Pancreas (tissue), 10 donors: ENCODE data around the gene OSBPL3. TPM values are rescaled to one million over a fixed set of nuclear protein-coding genes. Genes with fewer than 3 reads are reported as not detected.

Experiments used
- ATAC-seq, 4 donors: fragments of 200-7000 bp; cut with Tn5 transposase; one replicate each; pipeline versions ENCODE4 v1.8.0 to v1.9.1; 2020; ENCODE audit warnings: mild to moderate bottlenecking in 4 of 4, moderate library complexity in 4 of 4
- DNase-seq, 6 donors: peaks; one replicate each; pipeline ENCODE4 v3.0.0-alpha.2; 2020
- FAIRE-seq: peaks from 2 replicates; lab custom pipeline; 2012; peaks lifted over from hg19 to GRCh38; lab: Jason Lieb, UNC
- H3K27ac ChIP-seq, 4 donors: fragments of 200-600 bp; sonication (generic); 1 replicate in 3 of 4; 2 replicates in 1 of 4; pipeline versions ENCODE4 v1.5.0 to v1.8.0; 2020
- H3K27me3 ChIP-seq, 4 donors: fragments of 200-600 bp; one replicate each; pipeline ENCODE4 v1.8.0; 2021
- H3K36me3 ChIP-seq, 3 donors: fragments of 200-600 bp; sonication (generic) in 1 of 3; one replicate each; pipeline versions ENCODE4 v1.5.0 to v1.8.0; 2020 to 2021
- H3K4me1 ChIP-seq, 3 donors: fragments of 200-600 bp; one replicate each; pipeline ENCODE4 v1.8.0; 2021
- H3K4me3 ChIP-seq, 4 donors: fragments of 200-600 bp; sonication (generic) in 2 of 4; one replicate each; pipeline versions ENCODE4 v1.5.0 to v1.8.0; 2020 to 2021
- H3K9me3 ChIP-seq, 4 donors: fragments of 200-600 bp; one replicate each; pipeline ENCODE4 v1.8.0; 2021
- WGBS, 2 donors: extraction: QIAGEN DNeasy Blood & Tissue Kit; methylation state at CpG; one replicate each; pipeline ENCODE4 v1.1.7; 2013; 5-methylcytosine and 5-hydroxymethylcytosine counted together
- intact Hi-C, 3 donors: fragments of 100-400 bp; cut with DNase I; formaldehyde crosslinking; loops; one replicate each; pipeline versions ENCODE4 v1.11.1 to v1.14.2; 2022
- polyA plus RNA-seq, 2 donors: library from polyadenylated mRNA; stranded (reverse); fragments of 200-250 nt; gene quantifications; one replicate each; pipeline ENCODE4 v1.2.3, GENCODE V29; 2013
- total RNA-seq, 6 donors: library from RNA; stranded (reverse); fragmentation: NEBNext Ultra II Directional in 4 of 6; extraction: Animal tissue kit (Norgen Biotek cat#: 25700) in 4 of 6; gene quantifications; one replicate each; pipeline versions ENCODE4 v1.2.1 to v1.2.4, GENCODE V29; 2021 to 2023
- TF ChIP-seq, protein P1 (sequence below), 4 donors: fragments of 200-600 bp; sonication (generic) in 3 of 4; IDR thresholded peaks; one replicate each; pipeline versions ENCODE4 v1.5.0 to v1.8.0; 2021; ENCODE audit warnings: antibody characterized with exemption in 4 of 4
- donor health status: healthy with polysubstance abuse.
- donor health status: DM: no; HTN: no; CAD: no; lungs with moderate emphysema.
- donor health status: DM: no; HTN: no; CAD: no.
- donor health status: control.
- donor health status: control.
- donor health status: Bipolar disorder and iron deficiency.
- donor health status: DM: yes; HTN: yes; CAD: no.
- donor health status: DM: no; HTN: no; CAD: no.
- donor health status: DM: no; HTN: no; CAD: no.
- donor health status: DM: yes; HTN: yes; CAD: no.

OSBPL3 gene
- total and polyA plus RNA-seq, 8 donors, result 1.5 to 9.5 (median 3.9) TPM

GRCh38 chr7:24786306-24786705, 193.7 kb downstream of the OSBPL3 start:
- Histone ChIP-seq H3K27me3 (no peaks in the 10 kb centered on the region), H3K4me1 (no peaks in the 10 kb centered on the region), H3K9me3 (no peaks in the 10 kb centered on the region), H3K27ac (no peak overlapping the region), H3K4me3 (no peak overlapping the region), H3K36me3 (no peaks in the 10 kb centered on the region)
- DNase-seq (no peak), FAIRE-seq (no peak), ATAC-seq (peak in 1 of 4 donors; percentile 27)
- intact Hi-C loops, result no loop called here
- TF ChIP-seq, protein P1, sequence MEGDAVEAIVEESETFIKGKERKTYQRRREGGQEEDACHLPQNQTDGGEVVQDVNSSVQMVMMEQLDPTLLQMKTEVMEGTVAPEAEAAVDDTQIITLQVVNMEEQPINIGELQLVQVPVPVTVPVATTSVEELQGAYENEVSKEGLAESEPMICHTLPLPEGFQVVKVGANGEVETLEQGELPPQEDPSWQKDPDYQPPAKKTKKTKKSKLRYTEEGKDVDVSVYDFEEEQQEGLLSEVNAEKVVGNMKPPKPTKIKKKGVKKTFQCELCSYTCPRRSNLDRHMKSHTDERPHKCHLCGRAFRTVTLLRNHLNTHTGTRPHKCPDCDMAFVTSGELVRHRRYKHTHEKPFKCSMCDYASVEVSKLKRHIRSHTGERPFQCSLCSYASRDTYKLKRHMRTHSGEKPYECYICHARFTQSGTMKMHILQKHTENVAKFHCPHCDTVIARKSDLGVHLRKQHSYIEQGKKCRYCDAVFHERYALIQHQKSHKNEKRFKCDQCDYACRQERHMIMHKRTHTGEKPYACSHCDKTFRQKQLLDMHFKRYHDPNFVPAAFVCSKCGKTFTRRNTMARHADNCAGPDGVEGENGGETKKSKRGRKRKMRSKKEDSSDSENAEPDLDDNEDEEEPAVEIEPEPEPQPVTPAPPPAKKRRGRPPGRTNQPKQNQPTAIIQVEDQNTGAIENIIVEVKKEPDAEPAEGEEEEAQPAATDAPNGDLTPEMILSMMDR (IDR thresholded peaks at IDR 0.05), result no peak
- WGBS, 2 donors, result 75 to 85% methylated on average over 4 of the region's 4 CpGs

GRCh38 chr7:24784277-24784676, 195.7 kb downstream of the OSBPL3 start:
- H3K4me1 ChIP-seq, result no peaks in the 10 kb centered on the region
- FAIRE-seq, result no peak

DNA sequence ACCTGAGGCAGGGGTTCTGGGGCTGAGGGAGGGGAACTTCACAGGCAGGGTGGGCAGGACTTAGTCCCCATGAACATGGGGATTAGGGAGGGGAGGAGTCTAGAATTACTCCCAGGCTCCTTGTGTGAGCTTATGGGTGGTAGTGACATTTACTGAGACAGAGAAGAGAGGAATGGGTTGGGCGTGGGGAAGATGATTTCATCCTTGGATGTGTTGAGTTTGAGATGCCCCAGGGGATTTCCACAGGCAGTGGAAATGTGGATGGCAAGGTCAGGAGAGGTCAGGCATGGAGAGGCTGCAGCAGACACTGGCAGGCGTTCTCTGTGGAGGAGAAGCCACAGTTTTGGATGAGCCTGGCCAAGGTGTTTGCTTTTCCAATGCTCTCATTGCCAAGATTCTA, 196.3 kb downstream of the OSBPL3 start:
- no peaks in the 10 kb centered on the region for H3K36me3 ChIP-seq
- intact Hi-C loops, result no loop called here
- no peak for ATAC-seq
- FAIRE-seq, result no peak
- TF ChIP-seq, protein P1 (IDR thresholded peaks at IDR 0.05), result no peak
- no peak overlapping the region for H3K27ac ChIP-seq
- DNase-seq, result no peak
- no peak overlapping the region for H3K4me3 ChIP-seq
- WGBS, 2 donors, result 76 to 81% methylated on average over 2 of the region's 2 CpGs
- H3K9me3 ChIP-seq, result no peaks in the 10 kb centered on the region
- no peaks in the 10 kb centered on the region for H3K27me3 ChIP-seq
- no peaks in the 10 kb centered on the region for H3K4me1 ChIP-seq

More at GRCh38 chr7:24784277-24784676, 195.7 kb downstream of the OSBPL3 start:
- DNase-seq (no peak), ATAC-seq (no peak)
- Histone ChIP-seq H3K27ac (no peak overlapping the region), H3K36me3 (no peaks in the 10 kb centered on the region), H3K27me3 (no peaks in the 10 kb centered on the region), H3K4me3 (no peak overlapping the region), H3K9me3 (no peaks in the 10 kb centered on the region)
- WGBS, 2 donors, result 80 to 93% methylated on average over 5 of the region's 5 CpGs
- intact Hi-C loops, result no loop called here
- TF ChIP-seq, protein P1 (IDR thresholded peaks at IDR 0.05), result no peak

DNA sequence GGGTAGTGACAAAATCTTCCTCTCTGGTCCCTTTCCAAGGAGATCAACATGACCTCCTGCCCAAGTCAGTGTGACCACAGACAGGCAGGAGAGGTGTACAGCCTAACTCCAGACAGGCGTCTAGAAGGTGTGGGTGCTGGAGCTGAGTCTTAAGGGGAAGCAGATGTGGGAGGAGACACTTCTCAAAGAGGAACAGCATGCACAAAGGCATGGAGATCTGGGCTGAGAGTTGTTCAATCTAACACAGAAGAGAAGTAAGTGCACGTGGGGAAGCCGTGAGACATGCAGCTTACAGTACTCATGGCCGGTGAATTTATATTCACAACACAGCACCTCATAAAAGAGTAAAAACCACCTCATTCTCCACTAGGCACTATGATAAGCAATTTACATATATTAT, 198.9 kb downstream of the OSBPL3 start:
- H3K4me3 ChIP-seq, result no peak overlapping the region
- no peak overlapping the region for H3K27ac ChIP-seq
- ATAC-seq, result peak in 2 of 4 donors; percentile 34 to 63
- FAIRE-seq, result no peak
- WGBS, 2 donors, result 85 to 88% methylated on average over 4 of the region's 4 CpGs
- DNase-seq, result peak in 1 of 6 donors; percentile 21
- no peaks in the 10 kb centered on the region for H3K27me3 ChIP-seq
- no peaks in the 10 kb centered on the region for H3K9me3 ChIP-seq
- no peaks in the 10 kb centered on the region for H3K36me3 ChIP-seq
- no peaks in the 10 kb centered on the region for H3K4me1 ChIP-seq
- intact Hi-C loops, result no loop called here
- TF ChIP-seq, protein P1 (IDR thresholded peaks at IDR 0.05), result no peak

DNA sequence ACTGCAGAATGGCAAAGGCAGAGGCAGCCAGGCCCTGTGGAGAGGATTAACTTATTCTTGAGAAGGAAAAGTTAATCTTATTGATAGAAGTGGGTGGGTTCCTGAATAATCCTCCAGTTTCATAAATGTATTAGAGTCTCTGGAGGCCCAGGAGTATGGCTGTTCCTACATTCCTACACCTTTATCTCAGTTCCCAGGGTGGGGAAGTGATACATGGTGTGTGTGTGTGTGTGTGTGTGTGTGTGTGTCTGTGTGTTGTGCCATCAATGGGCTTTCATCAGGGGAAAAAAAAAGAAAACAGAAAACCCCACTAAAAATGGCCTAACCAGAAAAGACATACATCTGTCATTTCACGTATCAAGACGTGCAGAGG, 200.7 kb downstream of the OSBPL3 start:
- H3K4me3 ChIP-seq, result no peak overlapping the region
- 91 to 93% methylated on average over 2 of the region's 2 CpGs for WGBS, 2 donors
- H3K27me3 ChIP-seq, result no peaks in the 10 kb centered on the region
- TF ChIP-seq, protein P1 (IDR thresholded peaks at IDR 0.05), result no peak
- intact Hi-C loops, result no loop called here
- no peaks in the 10 kb centered on the region for H3K4me1 ChIP-seq
- DNase-seq, result no peak
- H3K36me3 ChIP-seq, result no peaks in the 10 kb centered on the region
- FAIRE-seq, result no peak
- no peak overlapping the region for H3K27ac ChIP-seq
- ATAC-seq, result peak in 1 of 4 donors; percentile 14
- H3K9me3 ChIP-seq, result no peaks in the 10 kb centered on the region
